MM.1S (cell line): ENCODE results near the gene C15orf39.

ENCODE experiments used
- DNase-seq: peaks from one replicate; pipeline ENCODE4 v3.0.0-alpha.2; 2015
- H2AFZ ChIP-seq: fragments of 300-600 bp; sonication (generic); 2 replicates; pipeline ENCODE4 v1.6.0; 2016; ENCODE audit warnings: antibody characterized with exemption, low read length
- H3F3A ChIP-seq: fragments of 300-600 bp; sonication (generic); 2 replicates; pipeline ENCODE4 v1.6.1; 2016; ENCODE audit warnings: mild to moderate bottlenecking, antibody characterized with exemption, low read length, moderate library complexity, mixed read lengths; ENCODE audit not compliant: insufficient read depth
- H3K27ac ChIP-seq: fragments of 300-600 bp; sonication (generic); 2 replicates; pipeline ENCODE4 v1.5.1; 2016; ENCODE audit warnings: mild to moderate bottlenecking, low read length
- H3K27me3 ChIP-seq: fragments of 300-600 bp; sonication (generic); replicated peaks from 2 replicates; pipeline ENCODE4 v1.6.0; 2016; ENCODE audit warnings: low read length; ENCODE audit not compliant: insufficient read depth
- H3K36me3 ChIP-seq: fragments of 300-600 bp; sonication (generic); replicated peaks from 2 replicates; pipeline ENCODE4 v1.6.1; 2016; ENCODE audit warnings: mild to moderate bottlenecking, low read length, mixed read lengths; ENCODE audit not compliant: insufficient read depth
- H3K4me1 ChIP-seq: fragments of 300-600 bp; sonication (generic); 2 replicates; pipeline ENCODE4 v1.6.1; 2016; ENCODE audit warnings: low read length, mixed read lengths
- H3K4me2 ChIP-seq: fragments of 300-600 bp; sonication (generic); 2 replicates; pipeline ENCODE4 v1.6.0; 2016; ENCODE audit warnings: low read depth, low read length
- H3K4me3 ChIP-seq: fragments of 300-600 bp; sonication (generic); 2 replicates; pipeline ENCODE4 v1.5.1; 2016; ENCODE audit warnings: low read length, mixed read lengths
- H3K79me2 ChIP-seq: fragments of 300-600 bp; sonication (generic); 2 replicates; pipeline ENCODE4 v1.6.1; 2016; ENCODE audit warnings: mixed run types, low read length, mixed read lengths
- H3K9ac ChIP-seq: fragments of 300-600 bp; sonication (generic); 2 replicates; pipeline ENCODE4 v1.6.1; 2016; ENCODE audit warnings: low read length, mixed read lengths
- H3K9me2 ChIP-seq: fragments of 300-600 bp; sonication (generic); replicated peaks from 2 replicates; pipeline ENCODE4 v1.6.1; 2016; ENCODE audit warnings: mild to moderate bottlenecking, low read length, mixed read lengths; ENCODE audit not compliant: insufficient read depth
- H3K9me3 ChIP-seq: fragments of 300-600 bp; sonication (generic); replicated peaks from 2 replicates; pipeline ENCODE4 v1.6.1; 2016; ENCODE audit warnings: mild to moderate bottlenecking, low read length, mixed read lengths; ENCODE audit not compliant: insufficient read depth
- H4K20me1 ChIP-seq: fragments of 300-600 bp; sonication (generic); 2 replicates; pipeline ENCODE4 v1.6.1; 2016; ENCODE audit warnings: mild to moderate bottlenecking, low read length, moderate library complexity, mixed read lengths; ENCODE audit not compliant: insufficient read depth
- CTCF ChIP-seq: fragments of 300-600 bp; sonication (generic); IDR thresholded peaks from 2 replicates; pipeline ENCODE4 v1.5.1; 2016; ENCODE audit warnings: antibody characterized with exemption, low read length, mixed read lengths
- EZH2 ChIP-seq: fragments of 300-600 bp; sonication (generic); optimal IDR thresholded peaks from 2 replicates; pipeline ENCODE3; 2017; ENCODE audit warnings: low read depth, mild to moderate bottlenecking, antibody characterized with exemption, low read length, mixed read lengths
- EZH2phosphoT487 ChIP-seq: fragments of 300-600 bp; sonication (generic); IDR thresholded peaks from 2 replicates; pipeline ENCODE4 v1.6.1; 2018; ENCODE audit warnings: antibody characterized with exemption, low read length

The C15orf39 gene

GRCh38 chr15:75232252-75232813, 30.7 kb downstream of the C15orf39 start:
- Histone ChIP-seq H3K9ac (no peak overlapping the region), H3K9me2 (no peaks in the 10 kb centered on the region), H3K27ac (no peak overlapping the region), H2AFZ (no peak overlapping the region), H3F3A (no peaks in the 10 kb centered on the region), H3K9me3 (no peaks in the 10 kb centered on the region), H3K4me2 (no peak overlapping the region), H4K20me1 (no peaks in the 10 kb centered on the region), H3K4me3 (no peak overlapping the region), H3K79me2 (no peaks in the 10 kb centered on the region), H3K4me1 (no peaks in the 10 kb centered on the region), H3K36me3 (no peaks in the 10 kb centered on the region), H3K27me3 (peaks cover 55% of the 10 kb centered on the region)
- TF ChIP-seq EZH2phosphoT487 = no peak
- TF ChIP-seq EZH2 = no peak
- no peak for TF ChIP-seq CTCF
- DNase-seq = no peak

GRCh38 chr15:75232826-75233503, 31.3 kb downstream of the C15orf39 start:
- Histone ChIP-seq H3K27ac (no peak overlapping the region), H3K4me1 (no peaks in the 10 kb centered on the region), H3K9me2 (no peaks in the 10 kb centered on the region), H3K36me3 (no peaks in the 10 kb centered on the region), H3K27me3 (peaks cover 51% of the 10 kb centered on the region), H3K4me3 (no peak overlapping the region), H3K79me2 (no peaks in the 10 kb centered on the region), H3K9ac (no peak overlapping the region), H4K20me1 (no peaks in the 10 kb centered on the region), H3F3A (no peaks in the 10 kb centered on the region), H2AFZ (no peak overlapping the region), H3K9me3 (no peaks in the 10 kb centered on the region), H3K4me2 (no peak overlapping the region)
- no peak for DNase-seq
- TF ChIP-seq EZH2 (no peak), CTCF (no peak), EZH2phosphoT487 (no peak)

GRCh38 chr15:75233504-75234190, 32.0 kb downstream of the C15orf39 start:
- Histone ChIP-seq H3K36me3 (no peaks in the 10 kb centered on the region), H3K4me3 (no peak overlapping the region), H3K4me2 (no peak overlapping the region), H3K4me1 (no peaks in the 10 kb centered on the region), H4K20me1 (no peaks in the 10 kb centered on the region), H3F3A (no peaks in the 10 kb centered on the region), H3K27ac (no peak overlapping the region), H3K79me2 (no peaks in the 10 kb centered on the region), H2AFZ (no peak overlapping the region), H3K9ac (no peak overlapping the region), H3K9me3 (no peaks in the 10 kb centered on the region), H3K9me2 (no peaks in the 10 kb centered on the region), H3K27me3 (peaks cover 45% of the 10 kb centered on the region)
- TF ChIP-seq CTCF (no peak), EZH2phosphoT487 (no peak), EZH2 (no peak)
- DNase-seq = no peak
